Stimulated activated CD8-positive, alpha-beta memory T cell treated with anti-CD3 and anti-CD28 coated beads, Interleukin-15, amount 100 ng/mL, for 24 hours (primary cell): Measurements from ENCODE around the gene TMIE.

Experiments
- DNase-seq: peaks from one replicate; pipeline ENCODE4 v3.0.0-alpha.2; 2020; ENCODE audit warnings: low read depth

The TMIE gene

GRCh38 chr3:46669191-46669999 is 31.8 kb upstream of the TMIE start:
- no peak for DNase-seq

- DNase-seq, result no peak
Measured at GRCh38 chr3:46670000-46670890, 30.9 kb upstream of the TMIE start.

- DNase-seq, result no peak
Measured at GRCh38 chr3:46670891-46671427, 30.2 kb upstream of the TMIE start.

GRCh38 chr3:46671541-46672348 is 29.4 kb upstream of the TMIE start:
- DNase-seq, result no peak

- no peak for DNase-seq
Measured at GRCh38 chr3:46672349-46672695, 28.9 kb upstream of the TMIE start.

- no peak for DNase-seq
Measured at GRCh38 chr3:46673151-46674030, 27.8 kb upstream of the TMIE start.

GRCh38 chr3:46674031-46674845 is 27.0 kb upstream of the TMIE start:
- DNase-seq, result no peak

GRCh38 chr3:46675426-46675825 is 25.8 kb upstream of the TMIE start:
- DNase-seq, result no peak

GRCh38 chr3:46675843-46676567 is 25.2 kb upstream of the TMIE start:
- no peak for DNase-seq

GRCh38 chr3:46676601-46677410 is 24.4 kb upstream of the TMIE start:
- DNase-seq, result no peak

- no peak for DNase-seq
Measured at GRCh38 chr3:46677411-46677726, 23.8 kb upstream of the TMIE start.

GRCh38 chr3:46678280-46678679 is 22.9 kb upstream of the TMIE start:
- DNase-seq, result no peak

GRCh38 chr3:46679681-46680080 is 21.5 kb upstream of the TMIE start:
- no peak for DNase-seq

GRCh38 chr3:46680298-46680826 is 20.8 kb upstream of the TMIE start:
- DNase-seq, result no peak

GRCh38 chr3:46681387-46681786 is 19.8 kb upstream of the TMIE start:
- no peak for DNase-seq

- DNase-seq, result no peak
Measured at GRCh38 chr3:46681856-46682540, 19.2 kb upstream of the TMIE start.

GRCh38 chr3:46682974-46683373 is 18.2 kb upstream of the TMIE start:
- DNase-seq, result no peak

- no peak for DNase-seq
Measured at GRCh38 chr3:46684891-46685290, 16.3 kb upstream of the TMIE start.
